K562 (cell line): Measurements from ENCODE around the gene THOC1. TPM values are rescaled to one million over a fixed set of nuclear protein-coding genes. Genes with fewer than 3 reads are reported as not detected.

Source experiments
- ATAC-seq: fragments of 200-7000 bp; cut with Tn5 transposase; 3 replicates; pipeline ENCODE4 v1.9.1; 2020; ENCODE audit warnings: moderate library complexity
- BruUV-seq: library from RNA; stranded (reverse); fragments of 400-500 nt; replicated peaks from 2 replicates; lab custom pipeline; 2021; lab: Mats Ljungman, UMichigan
- CTCF ChIA-PET: fragments of 300-600 bp; formaldehyde crosslinking; extraction: SDS; loops from one replicate; lab custom pipeline; 2021; ENCODE audit warnings: low intra/inter-chr PET ratio; lab: Yijun Ruan, JAX
- POLR2A ChIA-PET: fragments of 300-600, 350-650 bp; sonication (Branson Sonifier 250); formaldehyde crosslinking; extraction: SDS; loops from one replicate; lab custom pipeline; 2021; ENCODE audit warnings: antibody characterized with exemption, inconsistent platforms; lab: Yijun Ruan, JAX
- DNase-seq, 4 experiments: peaks; one replicate each; pipeline versions ENCODE4 v3.0.0 to v3.0.0-alpha.2; 2011 to 2018; ENCODE audit warnings: low spot score in 3 of 4, mixed read lengths in 3 of 4; ENCODE audit errors: extremely low read depth in 1 of 4
- FAIRE-seq: peaks from 2 replicates; lab custom pipeline; 2011; peaks lifted over from hg19 to GRCh38; lab: Jason Lieb, UNC
- H2AFZ ChIP-seq: 2 replicates; pipeline ENCODE4 v1.6.0; 2011; ENCODE audit warnings: low read depth, low read length, control low read depth, inconsistent platforms
- H3K27ac ChIP-seq: fragments of 200-600 bp; 3 replicates; pipeline ENCODE4 v1.8.0; 2011; ENCODE audit warnings: low read depth, mild to moderate bottlenecking, control low read depth, inconsistent platforms, low read length, moderate library complexity, mixed read lengths; ENCODE audit errors: extremely low read depth
- H3K27me3 ChIP-seq, 2 experiments: fragments of 300-600 bp in 1 of 2; 2 replicates in 1 of 2; 3 replicates in 1 of 2; pipeline versions ENCODE4 v1.6.0 to v1.8.0; 2011; ENCODE audit warnings: inconsistent platforms in 2 of 2, low read length in 2 of 2, mild to moderate bottlenecking in 1 of 2, mixed read lengths in 1 of 2, moderate library complexity in 1 of 2; ENCODE audit not compliant: control insufficient read depth in 2 of 2, insufficient read depth in 2 of 2
- H3K36me3 ChIP-seq: fragments of 300-600 bp; 3 replicates; pipeline ENCODE4 v1.8.0; 2011; ENCODE audit warnings: mild to moderate bottlenecking, low read length, inconsistent platforms; ENCODE audit not compliant: control insufficient read depth, insufficient read depth
- H3K4me1 ChIP-seq, 2 experiments: fragments of 200-600 bp in 1 of 2; replicated peaks in 1 of 2; 2 replicates in 1 of 2; 3 replicates in 1 of 2; pipeline versions ENCODE4 v1.5.1 to v1.8.0; 2011; ENCODE audit warnings: inconsistent platforms in 2 of 2, low read length in 2 of 2, mild to moderate bottlenecking in 1 of 2, mixed read lengths in 1 of 2, moderate library complexity in 1 of 2; ENCODE audit not compliant: control insufficient read depth in 2 of 2, insufficient read depth in 2 of 2
- H3K4me2 ChIP-seq: 2 replicates; pipeline ENCODE4 v1.6.1; 2011; ENCODE audit warnings: low read length, control low read depth, inconsistent platforms, mixed read lengths; ENCODE audit not compliant: insufficient read depth
- H3K4me3 ChIP-seq: fragments of 200-600 bp; sonication (generic), shearing (Covaris generic); 2 replicates; pipeline ENCODE4 v1.5.1; 2016; ENCODE audit warnings: control low read depth, inconsistent platforms
- H3K79me2 ChIP-seq: fragments of 200-600 bp; 3 replicates; pipeline ENCODE4 v1.8.0; 2011; ENCODE audit warnings: low read length, inconsistent platforms; ENCODE audit not compliant: control insufficient read depth, insufficient read depth
- H3K9ac ChIP-seq, 2 experiments: 2 replicates each; pipeline versions ENCODE4 v1.6.0 to v1.6.1; 2011; ENCODE audit warnings: low read depth in 2 of 2, low read length in 2 of 2, control low read depth in 1 of 2, inconsistent platforms in 1 of 2, mild to moderate bottlenecking in 1 of 2, mixed read lengths in 1 of 2; ENCODE audit not compliant: insufficient read depth in 1 of 2
- H3K9me1 ChIP-seq: one replicate; pipeline ENCODE4 v1.6.0; 2011; ENCODE audit warnings: inconsistent platforms, mild to moderate bottlenecking, low read length, moderate library complexity; ENCODE audit not compliant: control insufficient read depth, insufficient read depth
- H3K9me3 ChIP-seq: replicated peaks from 2 replicates; pipeline ENCODE4 v1.5.1; 2011; ENCODE audit warnings: low read depth, low read length, inconsistent platforms; ENCODE audit not compliant: control insufficient read depth, insufficient read depth
- H4K20me1 ChIP-seq: replicated peaks from 2 replicates; pipeline ENCODE4 v1.6.1; 2011; ENCODE audit warnings: low read length, inconsistent platforms, mixed read lengths; ENCODE audit not compliant: control insufficient read depth, insufficient read depth
- BRF1 ChIP-seq: IDR thresholded peaks from 3 replicates; pipeline ENCODE4 v1.6.1; 2011; ENCODE audit warnings: borderline replicate concordance, mild to moderate bottlenecking; ENCODE audit not compliant: insufficient read length; ENCODE audit errors: extremely low read depth
- HMGN3 ChIP-seq: IDR thresholded peaks from 2 replicates; pipeline ENCODE4 v1.6.1; 2011; ENCODE audit warnings: borderline replicate concordance, low read depth, mild to moderate bottlenecking, mixed read lengths, low read length; ENCODE audit not compliant: insufficient read length; ENCODE audit errors: extremely low read depth
- HNRNPH1 ChIP-seq: fragments of 200-400 bp; formaldehyde crosslinking; optimal IDR thresholded peaks from 2 replicates; pipeline ENCODE3; 2017; ENCODE audit warnings: low read depth, mild to moderate bottlenecking, low read length, moderate library complexity
- IRF9 ChIP-seq: fragments of 450-650 bp; IDR thresholded peaks from 2 replicates; pipeline ENCODE4 v1.6.1; 2016; ENCODE audit warnings: missing biosample characterization, missing genetic modification characterization
- PHB ChIP-seq: fragments of 250-450 bp; sonication (Bioruptor Pico); IDR thresholded peaks from 2 replicates; pipeline ENCODE4 v1.5.0; 2021
- RBM34 ChIP-seq: fragments of 200-400 bp; formaldehyde crosslinking; IDR thresholded peaks from 2 replicates; pipeline ENCODE4 v1.6.1; 2018; ENCODE audit warnings: low read length, borderline replicate concordance; ENCODE audit not compliant: insufficient read depth
- RNF2 ChIP-seq: sonication (generic); IDR thresholded peaks from 2 replicates; pipeline ENCODE4 v1.6.1; 2016
- SLC30A9 ChIP-seq: fragments of 250-450 bp; sonication (Bioruptor Pico); IDR thresholded peaks from 2 replicates; pipeline ENCODE4 v1.8.0; 2022; ENCODE audit warnings: mild to moderate bottlenecking, moderate library complexity
- SMAD3 ChIP-seq: fragments of 450-650 bp; formaldehyde crosslinking; conservative IDR thresholded peaks from 2 replicates; pipeline ENCODE4 v1.4.0; 2020; ENCODE audit warnings: mild to moderate bottlenecking
- SNRNP70 ChIP-seq: fragments of 200-400 bp; formaldehyde crosslinking; optimal IDR thresholded peaks from 2 replicates; pipeline ENCODE3; 2017; ENCODE audit warnings: low read depth, low read length
- ZC3H8 ChIP-seq: fragments of 450-650 bp; IDR thresholded peaks from 2 replicates; pipeline ENCODE4 v1.6.1; 2017
- ZFP36 ChIP-seq: fragments of 150-350 bp; IDR thresholded peaks from 2 replicates; pipeline ENCODE4 v1.6.1; 2018; ENCODE audit warnings: low read length, low read depth; ENCODE audit not compliant: partially characterized antibody
- ZNF140 ChIP-seq: fragments of 250-450 bp; sonication (Bioruptor Pico); IDR thresholded peaks from 2 replicates; pipeline ENCODE4 v1.8.0; 2021; ENCODE audit warnings: moderate library complexity, mild to moderate bottlenecking, inconsistent platforms
- ZNF224 ChIP-seq: sonication (generic); formaldehyde crosslinking; IDR thresholded peaks from 2 replicates; pipeline ENCODE4 v1.8.0; 2022; ENCODE audit warnings: mild to moderate bottlenecking, missing genetic modification reagents
- ZNF239 ChIP-seq: fragments of 250-450 bp; sonication (Bioruptor Pico); IDR thresholded peaks from 2 replicates; pipeline ENCODE4 v1.4.0; 2020; ENCODE audit warnings: mild to moderate bottlenecking
- ZNF347 ChIP-seq: fragments of 450-650 bp; formaldehyde crosslinking; IDR thresholded peaks from 2 replicates; pipeline ENCODE4 v1.4.0; 2020; ENCODE audit warnings: low read depth, mild to moderate bottlenecking, moderate library complexity
- ZNF764 ChIP-seq: fragments of 250-450 bp; sonication (Bioruptor Pico); IDR thresholded peaks from 2 replicates; pipeline ENCODE4 v1.4.0; 2020; ENCODE audit warnings: low read depth, mild to moderate bottlenecking, moderate library complexity
- WGBS: fragments of 100-300 bp; shearing (Covaris generic); methylation state at CpG from one replicate; pipeline ENCODE4 v1.1.6; 2016; ENCODE audit warnings: low coverage, mixed read lengths; ENCODE audit not compliant: insufficient coverage; ENCODE audit errors: missing lambda C conversion rate; 5-methylcytosine and 5-hydroxymethylcytosine counted together
- in situ Hi-C: fragments of 300-500 bp; cut with MboI; formaldehyde crosslinking; loops from 4 replicates; pipeline ENCODE4 v1.15.0; 2018; ENCODE audit warnings: inconsistent platforms, mixed read lengths
- intact Hi-C: fragments of 100-400 bp; cut with micrococcal nuclease; formaldehyde crosslinking; loops from 2 replicates; pipeline ENCODE4 v1.14.2; 2022
- polyA plus RNA-seq, 8 experiments: library from polyadenylated mRNA; depleted of rRNA in 4 of 8; stranded (reverse) in 5 of 8; unstranded in 3 of 8; fragments of >200 nt; fragmentation: Nextera tagmentation in 2 of 8; fragmentation: Illumina TruSeq in 1 of 8; extraction: Ambion mirVana in 2 of 8; extraction: Trizol in 1 of 8; gene quantifications; 2 replicates each; pipeline versions ENCODE4 v1.2.1 to v1.2.3, GENCODE V29; 2011 to 2014; ENCODE audit warnings: inconsistent platforms in 1 of 8, missing spikeins in 1 of 8
- total RNA-seq, 7 experiments: library from RNA; depleted of rRNA in 6 of 7; stranded (reverse); fragments of >200 nt in 6 of 7; fragmentation: Illumina TruSeq in 2 of 7; extraction: Trizol in 2 of 7; gene quantifications; 2 replicates each; pipeline versions ENCODE4 v1.2.1 to v1.2.3, GENCODE V29; 2011 to 2021; ENCODE audit warnings: low replicate concordance in 1 of 7
- TF ChIP-seq, protein P1 (sequence below): fragments of 450-650 bp; conservative IDR thresholded peaks from 2 replicates; pipeline ENCODE4 v1.6.1; 2016; ENCODE audit warnings: missing genetic modification characterization, low read depth, mild to moderate bottlenecking, control low read depth, missing compliant biosample characterization
- TF ChIP-seq, protein P2 (sequence below): fragments of 450-650 bp; IDR thresholded peaks from 2 replicates; pipeline ENCODE4 v1.6.1; 2018; ENCODE audit warnings: mild to moderate bottlenecking, low read depth; ENCODE audit not compliant: partially characterized antibody
- TF ChIP-seq, protein P3 (sequence below): fragments of 250-450 bp; sonication (Bioruptor Pico); IDR thresholded peaks from 2 replicates; pipeline ENCODE4 v1.9.0; 2021; ENCODE audit warnings: mild to moderate bottlenecking

The THOC1 gene
- total and polyA plus RNA-seq, 9 of the 15 experiments (the other 6 are each of a cell fraction or from before 2014, with no cell fraction given): 71.1 to 143 (median 107) TPM

DNA sequence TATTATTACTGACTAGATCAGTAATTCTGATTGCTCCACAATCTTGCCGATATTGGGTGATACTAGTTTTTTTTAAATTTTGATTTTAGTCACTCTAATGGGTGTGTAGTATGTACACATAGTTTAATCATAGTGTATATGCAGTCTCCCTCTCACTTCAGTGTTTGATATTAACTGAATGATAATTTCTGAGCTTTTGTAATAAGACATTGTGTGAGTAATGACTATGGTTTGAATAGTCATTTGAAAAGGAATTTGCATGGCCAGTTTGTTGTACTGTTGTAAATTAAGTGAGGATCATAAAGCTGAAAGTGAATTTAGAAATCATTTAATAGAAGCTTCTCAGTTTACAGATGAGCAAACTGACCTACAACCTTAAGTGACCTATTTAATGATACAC is 76.1 kb downstream of the THOC1 start (continued):
- TF ChIP-seq SLC30A9: no peak
- TF ChIP-seq ZNF347: no peak
- no peak for TF ChIP-seq HMGN3
- TF ChIP-seq RNF2: no peak
- no peak for TF ChIP-seq SNRNP70

DNA sequence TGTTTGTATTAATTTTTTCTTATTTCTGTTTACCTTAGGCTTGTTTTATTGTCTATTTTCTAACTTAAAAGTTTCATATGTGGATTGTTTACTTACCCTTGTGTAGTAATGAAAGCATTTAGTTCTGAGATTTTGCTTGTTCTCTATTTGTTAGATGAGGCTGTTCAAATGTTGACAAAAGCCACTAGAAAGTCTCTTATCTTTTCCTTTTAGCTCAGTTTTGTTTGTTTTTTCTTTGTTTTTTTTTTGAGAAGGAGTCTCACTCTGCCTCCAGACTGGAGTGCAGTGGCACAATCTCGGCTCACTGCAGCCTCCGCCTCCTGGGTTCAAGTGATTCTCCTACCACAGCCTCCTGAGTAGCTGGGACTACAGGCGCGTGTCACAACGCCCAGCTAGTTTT is 78.6 kb downstream of the THOC1 start:
- no peaks in the 10 kb centered on the region for H4K20me1 ChIP-seq
- H3K4me3 ChIP-seq: no peak overlapping the region
- no peaks in the 10 kb centered on the region for H3K9me1 ChIP-seq
- no peaks in the 10 kb centered on the region for H3K4me1 ChIP-seq
- ChIA-PET CTCF (no interaction called here), POLR2A (no interaction called here)
- intact Hi-C loops (no loop called here), in situ Hi-C loops (no loop called here)
- 96% methylated on average over 5 of the region's 5 CpGs for WGBS
- H3K4me2 ChIP-seq: no peak overlapping the region
- H3K27ac ChIP-seq: no peak overlapping the region
- FAIRE-seq (no peak), ATAC-seq (no peak), DNase-seq (no peak)
- H3K9ac ChIP-seq: no peak overlapping the region
- peaks cover 71% of the 10 kb centered on the region for H3K79me2 ChIP-seq
- H3K36me3 ChIP-seq: peaks cover 63% of the 10 kb centered on the region
- BruUV-seq: no TSS peak
- no peaks in the 10 kb centered on the region for H3K27me3 ChIP-seq
- no peak overlapping the region for H2AFZ ChIP-seq
- H3K9me3 ChIP-seq: no peaks in the 10 kb centered on the region
- TF ChIP-seq RBM34 (no peak), SMAD3 (CRISPR knock-in tag) (no peak), ZNF764 (CRISPR knock-in tag) (no peak), ZC3H8 (no peak), IRF9 (no peak), PHB (CRISPR knock-in tag) (no peak), ZNF239 (CRISPR knock-in tag) (no peak), ZNF224 (CRISPR knock-in tag) (no peak), ZNF140 (CRISPR knock-in tag) (no peak), ZFP36 (no peak), HNRNPH1 (no peak), BRF1 (no peak)
- TF ChIP-seq, protein P1, sequence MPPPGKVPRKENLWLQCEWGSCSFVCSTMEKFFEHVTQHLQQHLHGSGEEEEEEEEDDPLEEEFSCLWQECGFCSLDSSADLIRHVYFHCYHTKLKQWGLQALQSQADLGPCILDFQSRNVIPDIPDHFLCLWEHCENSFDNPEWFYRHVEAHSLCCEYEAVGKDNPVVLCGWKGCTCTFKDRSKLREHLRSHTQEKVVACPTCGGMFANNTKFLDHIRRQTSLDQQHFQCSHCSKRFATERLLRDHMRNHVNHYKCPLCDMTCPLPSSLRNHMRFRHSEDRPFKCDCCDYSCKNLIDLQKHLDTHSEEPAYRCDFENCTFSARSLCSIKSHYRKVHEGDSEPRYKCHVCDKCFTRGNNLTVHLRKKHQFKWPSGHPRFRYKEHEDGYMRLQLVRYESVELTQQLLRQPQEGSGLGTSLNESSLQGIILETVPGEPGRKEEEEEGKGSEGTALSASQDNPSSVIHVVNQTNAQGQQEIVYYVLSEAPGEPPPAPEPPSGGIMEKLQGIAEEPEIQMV (tag): no peak
- TF ChIP-seq, protein P2, sequence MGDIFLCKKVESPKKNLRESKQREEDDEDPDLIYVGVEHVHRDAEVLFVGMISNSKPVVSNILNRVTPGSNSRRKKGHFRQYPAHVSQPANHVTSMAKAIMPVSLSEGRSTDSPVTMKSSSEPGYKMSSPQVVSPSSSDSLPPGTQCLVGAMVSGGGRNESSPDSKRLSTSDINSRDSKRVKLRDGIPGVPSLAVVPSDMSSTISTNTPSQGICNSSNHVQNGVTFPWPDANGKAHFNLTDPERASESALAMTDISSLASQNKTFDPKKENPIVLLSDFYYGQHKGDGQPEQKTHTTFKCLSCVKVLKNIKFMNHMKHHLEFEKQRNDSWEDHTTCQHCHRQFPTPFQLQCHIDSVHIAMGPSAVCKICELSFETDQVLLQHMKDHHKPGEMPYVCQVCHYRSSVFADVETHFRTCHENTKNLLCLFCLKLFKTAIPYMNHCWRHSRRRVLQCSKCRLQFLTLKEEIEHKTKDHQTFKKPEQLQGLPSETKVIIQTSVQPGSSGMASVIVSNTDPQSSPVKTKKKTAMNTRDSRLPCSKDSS: no peak
- TF ChIP-seq, protein P3, sequence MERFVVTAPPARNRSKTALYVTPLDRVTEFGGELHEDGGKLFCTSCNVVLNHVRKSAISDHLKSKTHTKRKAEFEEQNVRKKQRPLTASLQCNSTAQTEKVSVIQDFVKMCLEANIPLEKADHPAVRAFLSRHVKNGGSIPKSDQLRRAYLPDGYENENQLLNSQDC: no peak
